Amniotic stem cell (primary cell): ENCODE results near the gene HOXA9.

ENCODE experiments used
- DNase-seq: peaks from one replicate; lab custom pipeline; 2025; lab: John Stamatoyannopoulos, UW

Gene HOXA9

GRCh38 chr7:27176962-27177794 lies 11.8 kb upstream of the HOXA9 start:
- no peak for DNase-seq

GRCh38 chr7:27176524-27176845 lies 11.1 kb upstream of the HOXA9 start:
- DNase-seq: no peak

- no peak for DNase-seq
Measured at GRCh38 chr7:27175626-27176523, 10.5 kb upstream of the HOXA9 start.

GRCh38 chr7:27174874-27175625 lies 9.7 kb upstream of the HOXA9 start:
- no peak for DNase-seq

- no peak for DNase-seq
Measured at GRCh38 chr7:27173956-27174873, 8.9 kb upstream of the HOXA9 start, which contains the start of gene HOXA10. TSS of gene HOXA10 (minus strand) at chr7:27174320. CDS start at chr7:27174306, 14 bp downstream.

- no peak for DNase-seq
Measured at GRCh38 chr7:27173511-27173955, 8.2 kb upstream of the HOXA9 start.

GRCh38 chr7:27172823-27173510 lies 7.6 kb upstream of the HOXA9 start:
- DNase-seq: no peak

GRCh38 chr7:27172315-27172774 lies 7.0 kb upstream of the HOXA9 start:
- DNase-seq: no peak

- no peak for DNase-seq
Measured at GRCh38 chr7:27171637-27172314, 6.4 kb upstream of the HOXA9 start.

- DNase-seq: no peak
Measured at GRCh38 chr7:27171325-27171636, 5.9 kb upstream of the HOXA9 start.

- no peak for DNase-seq
Measured at GRCh38 chr7:27170426-27171324, 5.3 kb upstream of the HOXA9 start.

- DNase-seq: no peak
Measured at GRCh38 chr7:27169658-27170425, 4.5 kb upstream of the HOXA9 start.

- no peak for DNase-seq
Measured at GRCh38 chr7:27168265-27168947, 3.1 kb upstream of the HOXA9 start.

- no peak for DNase-seq
Measured at GRCh38 chr7:27167916-27168264, 2.6 kb upstream of the HOXA9 start.

GRCh38 chr7:27166531-27167505 lies 1.5 kb upstream of the HOXA9 start:
- DNase-seq: no peak

GRCh38 chr7:27165996-27166530 lies 726 bp upstream of the HOXA9 start:
- no peak for DNase-seq
